ENCODE measurements around the gene ZFYVE19. TPM values are rescaled to one million over a fixed set of nuclear protein-coding genes. Genes with fewer than 3 reads are reported as not detected.
A peak's percentile ranks its signal among the peaks of the same experiment; 100 is the strongest.

The ZFYVE19 gene
- total and polyA plus RNA-seq, 2 of the 13 experiments (the other 11 are each of a cell fraction or from before 2014, with no cell fraction given), result 23.3 to 44.0 TPM

DNA sequence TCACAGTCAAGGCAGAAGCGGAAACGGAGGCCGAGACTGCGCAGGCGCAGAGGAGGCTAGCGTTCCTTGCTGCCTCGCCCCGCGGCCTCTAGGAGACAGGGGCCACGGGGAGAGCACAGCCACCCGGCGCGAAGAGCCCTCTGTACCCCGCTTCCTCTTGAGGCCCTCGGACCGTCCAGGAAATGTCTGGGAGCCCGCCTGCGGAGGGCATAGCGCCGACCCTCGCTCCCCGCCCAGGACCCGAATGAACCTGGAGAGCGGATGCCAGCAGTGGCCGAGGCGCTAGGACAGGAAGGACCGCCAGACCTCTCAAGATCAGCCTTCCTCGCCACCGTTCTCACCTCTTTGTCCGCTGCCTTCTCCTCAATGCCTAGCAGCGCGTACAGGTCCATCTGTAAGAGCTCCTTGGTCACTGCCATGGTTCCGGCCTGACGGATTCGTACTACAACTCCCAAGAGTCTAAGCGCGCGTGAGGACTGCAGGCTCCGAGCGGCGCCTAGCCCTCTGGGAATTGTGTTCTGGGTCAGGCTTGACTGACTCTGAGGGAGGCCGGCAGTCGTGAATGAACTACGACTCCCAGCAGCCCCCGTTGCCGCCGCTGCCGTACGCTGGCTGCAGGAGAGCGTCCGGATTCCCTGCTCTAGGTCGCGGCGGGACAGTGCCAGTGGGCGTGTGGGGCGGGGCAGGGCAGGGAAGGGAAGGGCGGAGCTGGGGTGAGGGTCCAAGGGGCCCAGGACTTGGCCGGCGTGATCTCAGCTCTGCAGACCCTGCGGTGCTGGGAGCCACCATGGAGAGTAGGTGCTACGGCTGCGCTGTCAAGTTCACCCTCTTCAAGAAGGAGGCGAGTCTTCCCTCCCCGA lies at the start of gene ZFYVE19, which contains the start of gene DNAJC17 (continued):
- TF ChIP-seq ZNF589 (CRISPR knock-in tag; conservative IDR thresholded peaks at IDR 0.05) (no peak), RAD21 (CRISPR knock-in tag; IDR thresholded peaks at IDR 0.05) (no peak), ZFP36L1 (CRISPR knock-in tag; IDR thresholded peaks at IDR 0.05) (0 out of 2 replicates have a peak, but pooled peaks have one; percentile 86), TAF1 (CRISPR knock-in tag; IDR thresholded peaks at IDR 0.05) (peak; percentile 35), RBFOX2 (IDR thresholded peaks at IDR 0.05; ENCODE audit: low read depth, low read length) (peak; percentile 81), PPARG (CRISPR knock-in tag; conservative IDR thresholded peaks at IDR 0.05) (0 out of 2 replicates have a peak, but pooled peaks have one; percentile 9), ZSCAN30 (CRISPR knock-in tag; IDR thresholded peaks at IDR 0.05) (no peak), HDAC2 (CRISPR knock-in tag; IDR thresholded peaks at IDR 0.05) (peak; percentile 56), ZNF367 (CRISPR knock-in tag; IDR thresholded peaks at IDR 0.05; ENCODE audit: borderline replicate concordance) (no peak), ZNF225 (CRISPR knock-in tag; IDR thresholded peaks at IDR 0.05) (peak; percentile 66; the same call in 1 of the 2 replicates), SETDB1 (CRISPR knock-in tag; IDR thresholded peaks at IDR 0.05; ENCODE audit: borderline replicate concordance) (no peak), STAG1 (CRISPR knock-in tag; IDR thresholded peaks at IDR 0.05) (no peak), MXI1 (IDR thresholded peaks at IDR 0.05; ENCODE audit: borderline replicate concordance, low read depth, low read length) (peak; percentile 47; the same call in 1 of the 3 replicates), ISX (CRISPR knock-in tag; conservative IDR thresholded peaks at IDR 0.05) (0 out of 2 replicates have a peak, but pooled peaks have one; percentile 24), HIVEP1 (CRISPR knock-in tag; IDR thresholded peaks at IDR 0.05) (peak; percentile 79; the same call in 1 of the 2 replicates)
- TF ChIP-seq, protein P1, sequence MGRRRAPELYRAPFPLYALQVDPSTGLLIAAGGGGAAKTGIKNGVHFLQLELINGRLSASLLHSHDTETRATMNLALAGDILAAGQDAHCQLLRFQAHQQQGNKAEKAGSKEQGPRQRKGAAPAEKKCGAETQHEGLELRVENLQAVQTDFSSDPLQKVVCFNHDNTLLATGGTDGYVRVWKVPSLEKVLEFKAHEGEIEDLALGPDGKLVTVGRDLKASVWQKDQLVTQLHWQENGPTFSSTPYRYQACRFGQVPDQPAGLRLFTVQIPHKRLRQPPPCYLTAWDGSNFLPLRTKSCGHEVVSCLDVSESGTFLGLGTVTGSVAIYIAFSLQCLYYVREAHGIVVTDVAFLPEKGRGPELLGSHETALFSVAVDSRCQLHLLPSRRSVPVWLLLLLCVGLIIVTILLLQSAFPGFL (CRISPR knock-in tag; IDR thresholded peaks at IDR 0.05), result 0 out of 2 replicates have a peak, but pooled peaks have one; percentile 53
- TF ChIP-seq, protein P2, sequence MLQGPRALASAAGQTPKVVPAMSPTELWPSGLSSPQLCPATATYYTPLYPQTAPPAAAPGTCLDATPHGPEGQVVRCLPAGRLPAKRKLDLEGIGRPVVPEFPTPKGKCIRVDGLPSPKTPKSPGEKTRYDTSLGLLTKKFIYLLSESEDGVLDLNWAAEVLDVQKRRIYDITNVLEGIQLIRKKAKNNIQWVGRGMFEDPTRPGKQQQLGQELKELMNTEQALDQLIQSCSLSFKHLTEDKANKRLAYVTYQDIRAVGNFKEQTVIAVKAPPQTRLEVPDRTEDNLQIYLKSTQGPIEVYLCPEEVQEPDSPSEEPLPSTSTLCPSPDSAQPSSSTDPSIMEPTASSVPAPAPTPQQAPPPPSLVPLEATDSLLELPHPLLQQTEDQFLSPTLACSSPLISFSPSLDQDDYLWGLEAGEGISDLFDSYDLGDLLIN (CRISPR knock-in tag; IDR thresholded peaks at IDR 0.05; ENCODE audit: borderline replicate concordance), result no peak
- TF ChIP-seq, protein P3, sequence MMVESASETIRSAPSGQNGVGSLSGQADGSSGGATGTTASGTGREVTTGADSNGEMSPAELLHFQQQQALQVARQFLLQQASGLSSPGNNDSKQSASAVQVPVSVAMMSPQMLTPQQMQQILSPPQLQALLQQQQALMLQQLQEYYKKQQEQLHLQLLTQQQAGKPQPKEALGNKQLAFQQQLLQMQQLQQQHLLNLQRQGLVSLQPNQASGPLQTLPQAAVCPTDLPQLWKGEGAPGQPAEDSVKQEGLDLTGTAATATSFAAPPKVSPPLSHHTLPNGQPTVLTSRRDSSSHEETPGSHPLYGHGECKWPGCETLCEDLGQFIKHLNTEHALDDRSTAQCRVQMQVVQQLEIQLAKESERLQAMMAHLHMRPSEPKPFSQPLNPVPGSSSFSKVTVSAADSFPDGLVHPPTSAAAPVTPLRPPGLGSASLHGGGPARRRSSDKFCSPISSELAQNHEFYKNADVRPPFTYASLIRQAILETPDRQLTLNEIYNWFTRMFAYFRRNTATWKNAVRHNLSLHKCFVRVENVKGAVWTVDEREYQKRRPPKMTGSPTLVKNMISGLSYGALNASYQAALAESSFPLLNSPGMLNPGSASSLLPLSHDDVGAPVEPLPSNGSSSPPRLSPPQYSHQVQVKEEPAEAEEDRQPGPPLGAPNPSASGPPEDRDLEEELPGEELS (CRISPR knock-in tag; IDR thresholded peaks at IDR 0.05), result peak; percentile 39
- TF ChIP-seq, protein P4, sequence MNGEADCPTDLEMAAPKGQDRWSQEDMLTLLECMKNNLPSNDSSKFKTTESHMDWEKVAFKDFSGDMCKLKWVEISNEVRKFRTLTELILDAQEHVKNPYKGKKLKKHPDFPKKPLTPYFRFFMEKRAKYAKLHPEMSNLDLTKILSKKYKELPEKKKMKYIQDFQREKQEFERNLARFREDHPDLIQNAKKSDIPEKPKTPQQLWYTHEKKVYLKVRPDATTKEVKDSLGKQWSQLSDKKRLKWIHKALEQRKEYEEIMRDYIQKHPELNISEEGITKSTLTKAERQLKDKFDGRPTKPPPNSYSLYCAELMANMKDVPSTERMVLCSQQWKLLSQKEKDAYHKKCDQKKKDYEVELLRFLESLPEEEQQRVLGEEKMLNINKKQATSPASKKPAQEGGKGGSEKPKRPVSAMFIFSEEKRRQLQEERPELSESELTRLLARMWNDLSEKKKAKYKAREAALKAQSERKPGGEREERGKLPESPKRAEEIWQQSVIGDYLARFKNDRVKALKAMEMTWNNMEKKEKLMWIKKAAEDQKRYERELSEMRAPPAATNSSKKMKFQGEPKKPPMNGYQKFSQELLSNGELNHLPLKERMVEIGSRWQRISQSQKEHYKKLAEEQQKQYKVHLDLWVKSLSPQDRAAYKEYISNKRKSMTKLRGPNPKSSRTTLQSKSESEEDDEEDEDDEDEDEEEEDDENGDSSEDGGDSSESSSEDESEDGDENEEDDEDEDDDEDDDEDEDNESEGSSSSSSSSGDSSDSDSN (CRISPR knock-in tag; IDR thresholded peaks at IDR 0.05), result peak; percentile 67

Data from HepG2 (cell line).